ENCODE data around the gene MAMDC4.

The MAMDC4 gene

DNA sequence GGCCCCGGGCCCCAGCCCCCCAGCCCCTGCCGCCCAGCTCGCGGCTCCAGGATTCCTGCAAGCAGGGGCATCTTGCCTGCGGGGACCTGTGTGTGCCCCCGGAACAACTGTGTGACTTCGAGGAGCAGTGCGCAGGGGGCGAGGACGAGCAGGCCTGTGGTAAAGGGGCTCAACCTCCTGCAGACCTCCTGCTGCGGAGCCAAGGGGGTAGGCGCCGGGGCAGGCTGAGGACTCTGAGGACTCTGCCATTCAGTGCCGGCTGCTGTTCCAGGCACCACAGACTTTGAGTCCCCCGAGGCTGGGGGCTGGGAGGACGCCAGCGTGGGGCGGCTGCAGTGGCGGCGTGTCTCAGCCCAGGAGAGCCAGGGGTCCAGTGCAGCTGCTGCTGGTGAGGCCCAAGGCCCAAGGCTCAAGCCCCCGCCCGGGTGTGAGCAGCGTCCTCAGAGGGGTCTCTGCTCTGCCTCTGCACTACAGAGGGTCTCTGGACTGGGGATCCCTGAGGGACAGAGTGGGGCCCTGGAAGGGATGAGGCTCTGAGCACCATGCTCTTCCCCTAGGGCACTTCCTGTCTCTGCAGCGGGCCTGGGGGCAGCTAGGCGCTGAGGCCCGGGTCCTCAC, 3.4 kb downstream of the MAMDC4 start:
- TF ChIP-seq, protein P1, sequence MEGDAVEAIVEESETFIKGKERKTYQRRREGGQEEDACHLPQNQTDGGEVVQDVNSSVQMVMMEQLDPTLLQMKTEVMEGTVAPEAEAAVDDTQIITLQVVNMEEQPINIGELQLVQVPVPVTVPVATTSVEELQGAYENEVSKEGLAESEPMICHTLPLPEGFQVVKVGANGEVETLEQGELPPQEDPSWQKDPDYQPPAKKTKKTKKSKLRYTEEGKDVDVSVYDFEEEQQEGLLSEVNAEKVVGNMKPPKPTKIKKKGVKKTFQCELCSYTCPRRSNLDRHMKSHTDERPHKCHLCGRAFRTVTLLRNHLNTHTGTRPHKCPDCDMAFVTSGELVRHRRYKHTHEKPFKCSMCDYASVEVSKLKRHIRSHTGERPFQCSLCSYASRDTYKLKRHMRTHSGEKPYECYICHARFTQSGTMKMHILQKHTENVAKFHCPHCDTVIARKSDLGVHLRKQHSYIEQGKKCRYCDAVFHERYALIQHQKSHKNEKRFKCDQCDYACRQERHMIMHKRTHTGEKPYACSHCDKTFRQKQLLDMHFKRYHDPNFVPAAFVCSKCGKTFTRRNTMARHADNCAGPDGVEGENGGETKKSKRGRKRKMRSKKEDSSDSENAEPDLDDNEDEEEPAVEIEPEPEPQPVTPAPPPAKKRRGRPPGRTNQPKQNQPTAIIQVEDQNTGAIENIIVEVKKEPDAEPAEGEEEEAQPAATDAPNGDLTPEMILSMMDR (IDR thresholded peaks at IDR 0.05; ENCODE audit: borderline replicate concordance, control extremely low read depth, extremely low read depth, insufficient read depth, missing control alignments), result no peak
- no peak for DNase-seq (ENCODE audit: low spot score)
- in situ Hi-C loops (cut with MboI; ENCODE audit: low sequenced_read_pairs, unreplicated experiment), result no loop called here

DNA sequence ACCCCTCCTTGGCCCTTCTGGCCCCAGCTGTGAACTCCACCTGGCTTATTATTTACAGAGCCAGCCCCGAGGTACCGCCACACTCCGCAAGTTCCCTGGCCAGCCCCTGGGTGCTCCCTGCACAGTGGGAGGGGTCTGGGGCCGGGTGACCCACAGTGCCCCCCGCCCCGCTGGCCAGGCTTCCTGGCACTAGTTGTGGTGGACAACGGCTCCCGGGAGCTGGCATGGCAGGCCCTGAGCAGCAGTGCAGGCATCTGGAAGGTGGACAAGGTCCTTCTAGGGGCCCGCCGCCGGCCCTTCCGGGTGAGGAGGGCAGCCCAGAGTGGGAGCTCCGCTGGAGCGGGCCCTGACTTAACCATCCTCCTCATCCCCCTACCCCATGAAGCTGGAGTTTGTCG, 3.9 kb downstream of the MAMDC4 start:
- TF ChIP-seq, protein P1 (IDR thresholded peaks at IDR 0.05; ENCODE audit: borderline replicate concordance, control extremely low read depth, extremely low read depth, insufficient read depth, missing control alignments), result no peak
- in situ Hi-C loops (cut with MboI; ENCODE audit: low sequenced_read_pairs, unreplicated experiment), result no loop called here
- DNase-seq (ENCODE audit: low spot score), result no peak

- in situ Hi-C loops (cut with MboI; ENCODE audit: low sequenced_read_pairs, unreplicated experiment), result no loop called here
- DNase-seq (ENCODE audit: low spot score), result no peak
- TF ChIP-seq, protein P1 (IDR thresholded peaks at IDR 0.05; ENCODE audit: borderline replicate concordance, control extremely low read depth, extremely low read depth, insufficient read depth, missing control alignments), result no peak
Measured at GRCh38 chr9:136856541-136857141, 4.5 kb downstream of the MAMDC4 start.

DNA sequence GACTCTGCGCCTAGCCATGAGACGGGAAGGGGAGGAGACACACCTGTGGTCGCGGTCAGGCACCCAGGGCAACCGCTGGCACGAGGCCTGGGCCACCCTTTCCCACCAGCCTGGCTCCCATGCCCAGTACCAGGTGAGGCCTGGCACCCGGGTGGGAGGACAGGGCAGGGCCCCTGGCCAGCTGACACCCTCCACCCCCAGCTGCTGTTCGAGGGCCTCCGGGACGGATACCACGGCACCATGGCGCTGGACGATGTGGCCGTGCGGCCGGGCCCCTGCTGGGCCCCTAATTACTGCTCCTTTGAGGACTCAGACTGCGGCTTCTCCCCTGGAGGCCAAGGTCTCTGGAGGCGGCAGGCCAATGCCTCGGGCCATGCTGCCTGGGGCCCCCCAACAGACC, 5.0 kb downstream of the MAMDC4 start:
- in situ Hi-C loops (cut with MboI; ENCODE audit: low sequenced_read_pairs, unreplicated experiment), result no loop called here
- no peak for DNase-seq (ENCODE audit: low spot score)
- TF ChIP-seq, protein P1 (IDR thresholded peaks at IDR 0.05; ENCODE audit: borderline replicate concordance, control extremely low read depth, extremely low read depth, insufficient read depth, missing control alignments), result no peak

DNA sequence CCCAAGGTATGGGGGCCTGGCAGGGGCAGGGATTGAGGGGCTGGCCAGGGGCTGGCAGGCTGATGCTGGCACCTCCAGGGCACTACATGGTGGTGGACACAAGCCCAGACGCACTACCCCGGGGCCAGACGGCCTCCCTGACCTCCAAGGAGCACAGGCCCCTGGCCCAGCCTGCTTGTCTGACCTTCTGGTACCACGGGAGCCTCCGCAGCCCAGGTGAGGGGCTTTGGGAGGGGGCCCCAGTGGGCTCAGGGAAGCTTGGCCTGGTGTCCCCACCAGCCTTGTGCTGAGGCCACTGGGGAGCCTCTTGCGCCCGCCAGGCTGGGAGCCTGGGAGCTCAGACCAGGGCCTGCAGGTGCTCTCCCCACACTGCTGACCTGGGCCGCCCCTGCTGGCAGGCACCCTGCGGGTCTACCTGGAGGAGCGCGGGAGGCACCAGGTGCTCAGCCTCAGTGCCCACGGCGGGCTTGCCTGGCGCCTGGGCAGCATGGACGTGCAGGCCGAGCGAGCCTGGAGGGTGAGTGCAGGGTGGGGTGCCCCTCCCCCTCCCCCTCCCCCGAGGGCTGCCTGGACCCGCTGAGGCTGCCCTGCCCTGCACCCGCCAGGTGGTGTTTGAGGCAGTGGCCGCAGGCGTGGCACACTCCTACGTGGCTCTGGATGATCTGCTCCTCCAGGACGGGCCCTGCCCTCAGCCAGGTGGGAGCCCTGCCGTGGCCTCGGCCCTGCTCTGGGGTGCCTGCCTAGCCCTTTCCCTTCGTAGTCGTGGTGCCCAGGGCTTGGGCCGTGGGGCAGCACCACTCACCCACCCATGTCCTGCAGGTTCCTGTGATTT, 5.7 kb downstream of the MAMDC4 start:
- in situ Hi-C loops (cut with MboI; ENCODE audit: low sequenced_read_pairs, unreplicated experiment), result no loop called here
- no peak for DNase-seq (ENCODE audit: low spot score)
- TF ChIP-seq, protein P1 (IDR thresholded peaks at IDR 0.05; ENCODE audit: borderline replicate concordance, control extremely low read depth, extremely low read depth, insufficient read depth, missing control alignments), result no peak

DNA sequence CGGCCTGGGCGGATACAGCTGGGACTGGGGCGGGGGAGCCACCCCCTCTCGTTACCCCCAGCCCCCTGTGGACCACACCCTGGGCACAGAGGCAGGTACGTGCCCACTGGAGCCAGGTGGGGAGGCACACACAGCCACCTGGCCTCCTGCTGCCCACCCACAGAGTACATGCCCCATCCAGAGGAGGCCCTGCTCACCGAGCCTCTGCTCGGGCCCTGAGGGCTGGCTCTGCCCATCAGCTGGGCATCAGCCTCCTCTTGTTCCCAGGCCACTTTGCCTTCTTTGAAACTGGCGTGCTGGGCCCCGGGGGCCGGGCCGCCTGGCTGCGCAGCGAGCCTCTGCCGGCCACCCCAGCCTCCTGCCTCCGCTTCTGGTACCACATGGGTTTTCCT, 6.3 kb downstream of the MAMDC4 start:
- TF ChIP-seq, protein P1 (IDR thresholded peaks at IDR 0.05; ENCODE audit: borderline replicate concordance, control extremely low read depth, extremely low read depth, insufficient read depth, missing control alignments), result no peak
- no peak for DNase-seq (ENCODE audit: low spot score)
- in situ Hi-C loops (cut with MboI; ENCODE audit: low sequenced_read_pairs, unreplicated experiment), result no loop called here

All from GM13976 (cell line).